Loucy (cell line): Measurements from ENCODE around the gene AFF2.
A peak's percentile ranks its signal among the peaks of the same experiment; 100 is the strongest.

ENCODE experiments used
- H2AFZ ChIP-seq: fragments of 200-600 bp; sonication (generic); 2 replicates; pipeline ENCODE4 v1.6.0; 2016; ENCODE audit warnings: antibody characterized with exemption, mild to moderate bottlenecking, low read length, moderate library complexity
- H3F3A ChIP-seq: fragments of 200-600 bp; 2 replicates; pipeline ENCODE4 v1.6.0; 2016; ENCODE audit warnings: antibody characterized with exemption, low read depth, mild to moderate bottlenecking
- H3K27me3 ChIP-seq: fragments of 200-600 bp; sonication (generic); 2 replicates; pipeline ENCODE4 v1.6.1; 2014; ENCODE audit warnings: low read length, mild to moderate bottlenecking; ENCODE audit not compliant: insufficient read depth, poor library complexity, severe bottlenecking
- H3K36me3 ChIP-seq: fragments of 200-600 bp; sonication (generic); 2 replicates; pipeline ENCODE4 v1.6.1; 2016; ENCODE audit warnings: low read length; ENCODE audit not compliant: insufficient read depth
- H3K4me1 ChIP-seq: fragments of 200-600 bp; sonication (generic); 2 replicates; pipeline ENCODE4 v1.5.1; 2014; ENCODE audit warnings: low read length, mild to moderate bottlenecking; ENCODE audit not compliant: insufficient read depth, poor library complexity, severe bottlenecking
- H3K4me2 ChIP-seq: fragments of 200-600 bp; sonication (generic); 2 replicates; pipeline ENCODE4 v1.6.0; 2014; ENCODE audit warnings: antibody characterized with exemption, low read length, low read depth, mild to moderate bottlenecking; ENCODE audit not compliant: poor library complexity, severe bottlenecking
- H3K4me3 ChIP-seq: fragments of 200-600 bp; sonication (generic); 2 replicates; pipeline ENCODE4 v1.5.1; 2014; ENCODE audit warnings: low read length, mild to moderate bottlenecking, mixed read lengths; ENCODE audit not compliant: poor library complexity, severe bottlenecking
- H3K79me2 ChIP-seq: fragments of 200-600 bp; sonication (generic); 2 replicates; pipeline ENCODE4 v1.6.1; 2014; ENCODE audit warnings: low read length; ENCODE audit not compliant: insufficient read depth
- H3K9ac ChIP-seq: fragments of 200-600 bp; sonication (generic); 2 replicates; pipeline ENCODE4 v1.6.0; 2014; ENCODE audit warnings: mild to moderate bottlenecking, low read depth, low read length, moderate library complexity; ENCODE audit not compliant: poor library complexity, severe bottlenecking
- H3K9me2 ChIP-seq: fragments of 200-600 bp; sonication (generic); replicated peaks from 2 replicates; pipeline ENCODE4 v1.6.1; 2016; ENCODE audit warnings: low read depth, low read length, mixed read lengths
- H3K9me3 ChIP-seq: fragments of 200-600 bp; sonication (generic); 2 replicates; pipeline ENCODE4 v1.6.1; 2014; ENCODE audit warnings: mild to moderate bottlenecking, antibody characterized with exemption, low read length, low read depth; ENCODE audit not compliant: insufficient read depth
- H4K20me1 ChIP-seq: fragments of 200-600 bp; sonication (generic); 2 replicates; pipeline ENCODE4 v1.6.0; 2014; ENCODE audit warnings: antibody characterized with exemption, low read length, mild to moderate bottlenecking; ENCODE audit not compliant: insufficient read depth, poor library complexity, severe bottlenecking
- CTCF ChIP-seq: fragments of 200-600 bp; sonication (generic); conservative IDR thresholded peaks from 2 replicates; pipeline ENCODE4 v1.5.1; 2014; ENCODE audit warnings: mild to moderate bottlenecking, antibody characterized with exemption, low read length
- EZH2phosphoT487 ChIP-seq: fragments of 200-600 bp; IDR thresholded peaks from 2 replicates; pipeline ENCODE4 v1.6.1; 2018; ENCODE audit warnings: antibody characterized with exemption, mild to moderate bottlenecking, moderate library complexity, borderline replicate concordance

Gene AFF2

GRCh38 chrX:148499638-148500422, 587 bp upstream of the AFF2 start:
- peak overlapping the region; percentile 68 for H3K9ac ChIP-seq

DNA sequence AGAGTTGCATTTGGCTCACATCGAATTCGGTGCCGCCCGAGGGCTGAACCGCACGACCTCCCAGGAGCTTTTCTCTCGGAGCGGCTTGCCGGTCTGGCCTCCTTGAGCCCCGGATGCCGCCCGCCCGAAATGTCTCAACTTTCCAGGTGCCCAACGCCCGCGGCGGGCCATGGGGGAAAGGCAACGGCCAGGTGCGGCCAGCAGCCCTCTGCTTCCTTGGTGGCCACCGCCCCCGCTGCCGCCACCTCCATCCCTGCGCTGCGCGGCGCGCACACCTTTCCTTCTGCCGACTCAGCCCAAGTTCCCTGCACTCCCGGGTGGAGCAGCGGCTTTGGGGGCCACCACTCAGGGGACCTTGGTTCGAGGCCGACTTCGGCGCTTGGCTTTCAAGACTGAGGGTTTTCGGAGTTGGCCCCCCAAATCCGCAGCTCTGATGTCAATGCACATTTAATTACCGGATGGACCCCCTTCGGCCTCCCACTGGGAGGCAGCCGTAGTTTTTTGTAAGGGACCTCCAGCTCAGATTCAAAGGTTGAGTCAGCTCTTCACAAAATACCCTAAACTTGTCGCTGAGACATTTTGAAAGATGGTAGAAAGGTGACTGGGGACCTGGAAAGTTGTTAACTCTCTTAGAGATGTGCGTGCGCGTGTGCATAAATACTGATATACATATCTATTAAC, 1.1 kb downstream of the AFF2 start:
- Histone ChIP-seq H3K79me2 (peaks cover 66% of the 10 kb centered on the region), H3K36me3 (no peaks in the 10 kb centered on the region), H3K27me3 (no peaks in the 10 kb centered on the region), H3K4me1 (peaks cover 43% of the 10 kb centered on the region), H3F3A (no peaks in the 10 kb centered on the region), H3K9me3 (no peaks in the 10 kb centered on the region), H3K4me2 (peak overlapping the region; percentile 96), H3K4me3 (peak overlapping the region; percentile 95), H4K20me1 (peaks cover 27% of the 10 kb centered on the region), H3K9ac (peak overlapping the region; percentile 96), H3K9me2 (no peaks in the 10 kb centered on the region), H2AFZ (0 out of 2 replicates have a peak overlapping the region, but pooled peaks have one; percentile 60)
- TF ChIP-seq EZH2phosphoT487, result no peak
- TF ChIP-seq CTCF, result no peak

More at GRCh38 chrX:148499638-148500422, 587 bp upstream of the AFF2 start:
- H3K4me2 ChIP-seq, result peak overlapping the region; percentile 69
- peaks cover 40% of the 10 kb centered on the region for H3K4me1 ChIP-seq
- no peaks in the 10 kb centered on the region for H3F3A ChIP-seq
- H4K20me1 ChIP-seq, result peaks cover 13% of the 10 kb centered on the region
- H2AFZ ChIP-seq, result no peak overlapping the region; the same call in 1 of the 2 replicates
- peak overlapping the region; percentile 66 for H3K4me3 ChIP-seq
- no peaks in the 10 kb centered on the region for H3K27me3 ChIP-seq
- peaks cover 49% of the 10 kb centered on the region for H3K79me2 ChIP-seq
- no peak for TF ChIP-seq CTCF
- TF ChIP-seq EZH2phosphoT487, result no peak
- H3K9me3 ChIP-seq, result no peaks in the 10 kb centered on the region
- H3K36me3 ChIP-seq, result no peaks in the 10 kb centered on the region
- H3K9me2 ChIP-seq, result no peaks in the 10 kb centered on the region

GRCh38 chrX:148504506-148504905, 4.1 kb downstream of the AFF2 start:
- no peaks in the 10 kb centered on the region for H3K9me3 ChIP-seq

More at GRCh38 chrX:148504506-148504905, 4.1 kb downstream of the AFF2 start:
- Histone ChIP-seq H3F3A (no peaks in the 10 kb centered on the region), H3K4me2 (peak overlapping the region; percentile 96), H3K36me3 (no peaks in the 10 kb centered on the region), H3K9me2 (no peaks in the 10 kb centered on the region), H3K4me3 (peak overlapping the region; percentile 95), H3K9ac (peak overlapping the region; percentile 96), H3K27me3 (no peaks in the 10 kb centered on the region), H4K20me1 (peaks cover 53% of the 10 kb centered on the region), H2AFZ (no peak overlapping the region), H3K79me2 (peaks cover 95% of the 10 kb centered on the region), H3K4me1 (peaks cover 37% of the 10 kb centered on the region)
- TF ChIP-seq EZH2phosphoT487, result no peak
- TF ChIP-seq CTCF, result no peak
